CD14-positive monocyte (primary cell): Measurements from ENCODE around the gene VPS33B. TPM values are rescaled to one million over a fixed set of nuclear protein-coding genes. Genes with fewer than 3 reads are reported as not detected.

ENCODE experiments used
- DNase-seq, 3 donors: peaks; one replicate each; pipeline ENCODE4 v3.0.0-alpha.2; 2011 to 2022
- H2AFZ ChIP-seq: 2 replicates; pipeline ENCODE4 v1.6.0; 2012; ENCODE audit warnings: mild to moderate bottlenecking, low read depth, low read length, inconsistent platforms; ENCODE audit not compliant: insufficient read depth, poor library complexity, severe bottlenecking
- H3K27ac ChIP-seq, 2 donors: 1 replicate in 1 of 2; 2 replicates in 1 of 2; pipeline ENCODE4 v1.5.1; 2012 to 2013; ENCODE audit warnings: low read length in 2 of 2, control low read depth in 1 of 2, inconsistent platforms in 1 of 2, low read depth in 1 of 2, mild to moderate bottlenecking in 1 of 2
- H3K27me3 ChIP-seq, 2 donors: one replicate each; pipeline versions ENCODE4 v1.6.0 to v1.6.1; 2011 to 2013; ENCODE audit warnings: low read length in 2 of 2; ENCODE audit not compliant: control insufficient read depth in 2 of 2, insufficient read depth in 2 of 2
- H3K36me3 ChIP-seq, 2 donors: replicated peaks in 1 of 2; 1 replicate in 1 of 2; 2 replicates in 1 of 2; pipeline versions ENCODE4 v1.5.1 to v1.6.1; 2012 to 2013; ENCODE audit warnings: low read length in 2 of 2, control low read depth in 1 of 2, inconsistent platforms in 1 of 2, mild to moderate bottlenecking in 1 of 2; ENCODE audit not compliant: insufficient read depth in 2 of 2, control insufficient read depth in 1 of 2
- H3K4me1 ChIP-seq, 2 donors: 1 replicate in 1 of 2; 2 replicates in 1 of 2; pipeline versions ENCODE4 v1.5.1 to v1.6.1; 2012 to 2013; ENCODE audit warnings: low read length in 2 of 2, control low read depth in 1 of 2, inconsistent platforms in 1 of 2, mild to moderate bottlenecking in 1 of 2, moderate library complexity in 1 of 2; ENCODE audit not compliant: insufficient read depth in 2 of 2, control insufficient read depth in 1 of 2
- H3K4me2 ChIP-seq: replicated peaks from 2 replicates; pipeline ENCODE3; 2012; ENCODE audit warnings: low read length, moderate library complexity, mild to moderate bottlenecking; ENCODE audit not compliant: poor library complexity, severe bottlenecking; ENCODE audit errors: extremely low read depth
- H3K4me3 ChIP-seq, 3 experiments: fragments of 200-600 bp in 1 of 3; sonication (generic) in 1 of 3; replicated peaks in 1 of 3; 1 replicate in 2 of 3; 2 replicates in 1 of 3; pipeline ENCODE4 v1.5.1; 2011 to 2013; ENCODE audit warnings: low read length in 3 of 3, mild to moderate bottlenecking in 3 of 3, control low read depth in 2 of 3, low read depth in 2 of 3, inconsistent platforms in 1 of 3, moderate library complexity in 1 of 3
- H3K79me2 ChIP-seq: 2 replicates; pipeline ENCODE4 v1.6.0; 2012; ENCODE audit warnings: mild to moderate bottlenecking, control low read depth, inconsistent platforms, low read length, moderate library complexity; ENCODE audit not compliant: insufficient read depth
- H3K9ac ChIP-seq: 2 replicates; pipeline ENCODE4 v1.6.0; 2017; ENCODE audit warnings: low read length, mild to moderate bottlenecking; ENCODE audit not compliant: insufficient read depth, poor library complexity, severe bottlenecking
- H3K9me3 ChIP-seq, 2 donors: replicated peaks in 1 of 2; 1 replicate in 1 of 2; 2 replicates in 1 of 2; pipeline versions ENCODE4 v1.5.1 to v1.6.1; 2012 to 2013; ENCODE audit warnings: low read length in 2 of 2, control low read depth in 1 of 2; ENCODE audit not compliant: control insufficient read depth in 1 of 2, insufficient read depth in 1 of 2
- H4K20me1 ChIP-seq: 2 replicates; pipeline ENCODE4 v1.6.0; 2012; ENCODE audit warnings: mild to moderate bottlenecking, low read length, control low read depth, moderate library complexity; ENCODE audit not compliant: insufficient read depth
- H3K27ac Mint-ChIP-seq, 7 donors: one replicate each; pipeline ENCODE4 v1.8.0; 2020; ENCODE audit warnings: mild to moderate bottlenecking in 7 of 7, mixed read lengths in 7 of 7, moderate library complexity in 6 of 7, inconsistent platforms in 2 of 7
- H3K27me3 Mint-ChIP-seq, 3 donors: one replicate each; pipeline ENCODE4 v1.8.0; 2021 to 2022; ENCODE audit warnings: low read depth in 3 of 3, mild to moderate bottlenecking in 3 of 3, mixed read lengths in 3 of 3, moderate library complexity in 3 of 3, inconsistent platforms in 1 of 3
- H3K36me3 Mint-ChIP-seq, 2 donors: one replicate each; pipeline ENCODE4 v1.8.0; 2020; ENCODE audit warnings: mixed read lengths in 2 of 2, inconsistent platforms in 1 of 2, mild to moderate bottlenecking in 1 of 2
- H3K4me1 Mint-ChIP-seq: one replicate; pipeline ENCODE4 v1.8.0; 2020; ENCODE audit warnings: mild to moderate bottlenecking, mixed read lengths
- H3K4me3 Mint-ChIP-seq, 2 donors: one replicate each; pipeline ENCODE4 v1.8.0; 2020; ENCODE audit warnings: mild to moderate bottlenecking in 2 of 2, mixed read lengths in 2 of 2, moderate library complexity in 1 of 2
- H3K9me3 Mint-ChIP-seq, 7 donors: one replicate each; pipeline ENCODE4 v1.8.0; 2020 to 2022; ENCODE audit warnings: mixed read lengths in 7 of 7, mild to moderate bottlenecking in 6 of 7, moderate library complexity in 6 of 7, inconsistent platforms in 2 of 7
- WGBS: methylation state at CpG from one replicate; pipeline ENCODE4 v1.1.5; 2013; ENCODE audit warnings: missing lambda C conversion rate; ENCODE audit not compliant: insufficient coverage; 5-methylcytosine and 5-hydroxymethylcytosine counted together
- intact Hi-C, 2 donors: fragments of 100-400 bp; cut with micrococcal nuclease; formaldehyde crosslinking; loops; one replicate each; pipeline versions ENCODE4 v1.15.0 to v1.15.1; 2023
- polyA plus RNA-seq, 3 donors: library from polyadenylated mRNA; depleted of rRNA in 1 of 3; unstranded in 2 of 3; stranded (reverse) in 1 of 3; fragments of 300-500 nt in 2 of 3; fragments of >200 nt in 1 of 3; fragmentation: Illumina TruSeq in 2 of 3; gene quantifications; 1 replicate in 2 of 3; 2 replicates in 1 of 3; pipeline ENCODE4 v1.2.3, GENCODE V29; 2012 to 2021
- TF ChIP-seq, protein P1 (sequence below): fragments of 200-600 bp; IDR thresholded peaks from one replicate; pipeline ENCODE4 v1.8.0; 2022; ENCODE audit warnings: antibody characterized with exemption, mild to moderate bottlenecking

Gene VPS33B
- polyA plus RNA-seq, 3 donors, result 4.0 to 16.9 (median 4.8) TPM

DNA sequence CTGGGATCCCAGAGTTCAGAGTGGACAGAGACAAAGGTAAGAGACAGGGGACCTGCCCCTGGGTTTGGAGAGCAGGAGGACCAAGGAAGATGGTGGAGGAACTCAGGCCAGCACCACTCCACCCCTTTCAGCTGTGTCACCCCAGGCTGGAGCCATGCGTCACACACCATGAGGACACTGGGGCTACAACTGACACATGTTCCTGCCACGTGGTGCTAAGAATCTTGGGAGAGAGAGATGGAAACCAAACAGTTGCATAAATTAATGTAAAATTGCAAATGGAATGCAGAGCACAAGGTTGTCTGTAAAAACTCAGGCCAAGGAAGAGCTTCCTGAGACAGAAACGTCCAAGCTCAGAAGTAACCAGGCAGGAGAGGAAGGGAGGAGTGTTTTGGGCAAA is 22.7 kb upstream of the VPS33B start:
- Mint-ChIP-seq H3K36me3 (no peaks in the 10 kb centered on the region), H3K9me3 (peaks cover 3 to 13% (median 9%) of the 10 kb centered on the region in 7 donors), H3K27me3 (peaks cover 0 to 13% (median 3%) of the 10 kb centered on the region in 3 donors), H3K4me1 (peaks cover 31% of the 10 kb centered on the region), H3K27ac (peak overlapping the region in 2 of 7 donors; percentile 22 to 43), H3K4me3 (no peak overlapping the region)
- Histone ChIP-seq H3K27me3 (no peaks in the 10 kb centered on the region), H3K36me3 (no peaks in the 10 kb centered on the region), H3K27ac (no peak overlapping the region), H3K4me2 (no peak overlapping the region), H3K9me3 (no peaks in the 10 kb centered on the region), H3K4me3 (no peak overlapping the region), H2AFZ (no peak overlapping the region), H3K4me1 (peaks cover 22 to 33% of the 10 kb centered on the region in 2 donors), H3K9ac (no peak overlapping the region), H4K20me1 (no peaks in the 10 kb centered on the region), H3K79me2 (no peaks in the 10 kb centered on the region)
- no peak for DNase-seq
- intact Hi-C loops, result no loop called here
- TF ChIP-seq, protein P1, sequence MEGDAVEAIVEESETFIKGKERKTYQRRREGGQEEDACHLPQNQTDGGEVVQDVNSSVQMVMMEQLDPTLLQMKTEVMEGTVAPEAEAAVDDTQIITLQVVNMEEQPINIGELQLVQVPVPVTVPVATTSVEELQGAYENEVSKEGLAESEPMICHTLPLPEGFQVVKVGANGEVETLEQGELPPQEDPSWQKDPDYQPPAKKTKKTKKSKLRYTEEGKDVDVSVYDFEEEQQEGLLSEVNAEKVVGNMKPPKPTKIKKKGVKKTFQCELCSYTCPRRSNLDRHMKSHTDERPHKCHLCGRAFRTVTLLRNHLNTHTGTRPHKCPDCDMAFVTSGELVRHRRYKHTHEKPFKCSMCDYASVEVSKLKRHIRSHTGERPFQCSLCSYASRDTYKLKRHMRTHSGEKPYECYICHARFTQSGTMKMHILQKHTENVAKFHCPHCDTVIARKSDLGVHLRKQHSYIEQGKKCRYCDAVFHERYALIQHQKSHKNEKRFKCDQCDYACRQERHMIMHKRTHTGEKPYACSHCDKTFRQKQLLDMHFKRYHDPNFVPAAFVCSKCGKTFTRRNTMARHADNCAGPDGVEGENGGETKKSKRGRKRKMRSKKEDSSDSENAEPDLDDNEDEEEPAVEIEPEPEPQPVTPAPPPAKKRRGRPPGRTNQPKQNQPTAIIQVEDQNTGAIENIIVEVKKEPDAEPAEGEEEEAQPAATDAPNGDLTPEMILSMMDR, result no peak
- 60% methylated on average over 2 of the region's 3 CpGs for WGBS

DNA sequence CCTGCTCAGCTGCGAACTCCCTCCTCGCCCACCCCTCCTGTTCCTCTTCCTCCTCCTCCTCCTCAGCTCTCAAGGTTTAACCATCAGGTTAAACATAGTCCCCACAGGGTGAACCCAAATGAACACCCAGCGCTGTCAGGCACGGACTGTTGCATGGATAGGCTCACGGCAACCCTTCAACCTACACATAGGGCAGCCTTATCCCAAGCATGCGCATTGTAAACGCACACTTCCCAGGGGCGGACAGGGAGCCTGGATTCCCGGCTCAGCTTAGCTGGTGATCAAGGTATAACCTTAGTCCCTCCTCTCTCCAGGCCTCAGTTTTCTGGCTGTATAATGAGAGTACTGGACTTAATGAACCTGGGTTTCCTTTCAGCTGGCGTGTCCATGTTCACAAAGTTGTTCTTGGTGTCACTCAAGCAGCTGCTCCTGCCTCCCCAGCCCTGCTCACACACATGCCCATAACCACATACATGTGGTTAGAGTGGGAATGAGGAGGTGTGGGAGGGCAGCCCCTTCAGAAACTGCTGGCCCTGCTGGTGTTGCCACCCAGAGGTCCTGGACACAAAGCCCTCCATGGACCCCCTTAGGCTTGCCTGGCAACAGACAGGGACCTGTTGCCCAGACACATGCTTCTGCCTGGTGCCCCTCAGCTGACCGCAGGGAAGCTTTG is 20.9 kb upstream of the VPS33B start:
- Histone ChIP-seq H3K4me1 (peaks cover 9 to 17% of the 10 kb centered on the region in 2 donors), H3K4me2 (no peak overlapping the region), H4K20me1 (no peaks in the 10 kb centered on the region), H3K79me2 (no peaks in the 10 kb centered on the region), H2AFZ (no peak overlapping the region), H3K27ac (no peak overlapping the region), H3K36me3 (no peaks in the 10 kb centered on the region), H3K27me3 (no peaks in the 10 kb centered on the region), H3K9ac (no peak overlapping the region), H3K9me3 (no peaks in the 10 kb centered on the region), H3K4me3 (no peak overlapping the region)
- intact Hi-C loops, result no loop called here
- Mint-ChIP-seq H3K4me1 (peaks cover 16% of the 10 kb centered on the region), H3K9me3 (peaks cover 3 to 13% (median 9%) of the 10 kb centered on the region in 7 donors), H3K27me3 (peaks cover 3 to 8% (median 3%) of the 10 kb centered on the region in 3 donors), H3K4me3 (no peak overlapping the region), H3K27ac (no peak overlapping the region), H3K36me3 (no peaks in the 10 kb centered on the region)
- TF ChIP-seq, protein P1, result no peak
- WGBS, result 96% methylated on average over 7 of the region's 11 CpGs
- no peak for DNase-seq
